ENCODE results near the gene BCAS3.

DNA sequence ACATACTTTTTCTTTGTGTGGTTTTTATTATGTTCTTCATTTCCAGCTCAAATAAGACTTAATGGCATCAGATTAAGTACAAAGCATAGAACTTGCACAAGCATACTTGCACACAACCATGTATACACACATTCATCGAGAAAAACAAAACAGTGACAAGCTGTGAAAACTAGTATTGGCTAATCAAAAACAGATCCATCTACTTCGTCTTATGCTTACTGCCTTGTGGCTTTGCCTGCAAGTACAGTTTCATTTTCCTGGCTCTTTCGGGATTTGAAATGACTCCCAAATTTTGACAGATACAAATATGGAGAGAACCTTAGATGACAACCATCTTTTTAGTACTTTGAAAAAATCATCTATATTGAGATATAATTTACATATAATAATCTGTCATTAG is 338.3 kb downstream of the BCAS3 start:
- TF ChIP-seq EP300 (IDR thresholded peaks at IDR 0.05; ENCODE audit: low read depth) (no peak), CTCF (IDR thresholded peaks at IDR 0.05) (no peak), POLR2AphosphoS5 (IDR thresholded peaks at IDR 0.05) (no peak), POLR2A (IDR thresholded peaks at IDR 0.05) (no peak)

Data from transverse colon (tissue), 4 donors.